HepG2 (cell line): ENCODE measurements around the gene MAB21L4.

Experiments
- ATF4 ChIP-seq, 2 experiments: fragments of 450-650 bp in 1 of 2; sonication (generic) in 1 of 2; formaldehyde crosslinking; IDR thresholded peaks; 2 replicates each; pipeline versions ENCODE4 v1.5.0 to v1.8.0; 2020 to 2022; ENCODE audit warnings: mild to moderate bottlenecking in 1 of 2, missing genetic modification reagents in 1 of 2
- MAX ChIP-seq: IDR thresholded peaks from 2 replicates; pipeline ENCODE4 v1.6.1; 2012; ENCODE audit warnings: inconsistent platforms
- NCOR1 ChIP-seq: fragments of 200-600 bp; sonication (generic); IDR thresholded peaks from 2 replicates; pipeline ENCODE4 v1.7.0; 2017; ENCODE audit warnings: antibody characterized with exemption, low read length, borderline replicate concordance
- SP1 ChIP-seq, 2 experiments: fragments of 450-650 bp in 1 of 2; sonication (generic) in 1 of 2; formaldehyde crosslinking in 1 of 2; IDR thresholded peaks; 2 replicates each; pipeline versions ENCODE4 v1.4.0 to v1.6.1; 2016 to 2020; ENCODE audit warnings: missing genetic modification reagents in 1 of 2
- SRSF4 ChIP-seq: fragments of 200-400 bp; formaldehyde crosslinking; IDR thresholded peaks from one replicate; pipeline ENCODE4 v1.6.1; 2018; ENCODE audit warnings: mild to moderate bottlenecking, low read depth, low read length, moderate library complexity; ENCODE audit not compliant: poor library complexity, severe bottlenecking
- TCF7L2 ChIP-seq: IDR thresholded peaks from 2 replicates; pipeline ENCODE4 v1.6.1; 2011; ENCODE audit warnings: mild to moderate bottlenecking, low read depth, low read length, moderate library complexity

GRCh38 chr2:240912878-240913809, 17.2 kb upstream of the MAB21L4 start:
- no peak for TF ChIP-seq ATF4 (CRISPR knock-in tag; IDR thresholded peaks at IDR 0.05)
- TF ChIP-seq MAX: no peak
- no peak for TF ChIP-seq SP1 (IDR thresholded peaks at IDR 0.05)
- TF ChIP-seq SP1 (CRISPR knock-in tag; IDR thresholded peaks at IDR 0.05): no peak
- no peak for TF ChIP-seq TCF7L2
- no peak for TF ChIP-seq SRSF4
- no peak for TF ChIP-seq NCOR1
